NCI-H1105 treated with DMSO at 0.1 percent for 48 hours (cell line): ENCODE data around the gene CCR6.
"Not testable (repeated sequence)": the region's sequence is repeated elsewhere in the genome, so short reads cannot be mapped to it uniquely, and the experiment has no call there.

Experiments used
- DNase-seq: peaks from one replicate; lab custom pipeline; 2025; lab: John Stamatoyannopoulos, UW

The CCR6 gene

DNA sequence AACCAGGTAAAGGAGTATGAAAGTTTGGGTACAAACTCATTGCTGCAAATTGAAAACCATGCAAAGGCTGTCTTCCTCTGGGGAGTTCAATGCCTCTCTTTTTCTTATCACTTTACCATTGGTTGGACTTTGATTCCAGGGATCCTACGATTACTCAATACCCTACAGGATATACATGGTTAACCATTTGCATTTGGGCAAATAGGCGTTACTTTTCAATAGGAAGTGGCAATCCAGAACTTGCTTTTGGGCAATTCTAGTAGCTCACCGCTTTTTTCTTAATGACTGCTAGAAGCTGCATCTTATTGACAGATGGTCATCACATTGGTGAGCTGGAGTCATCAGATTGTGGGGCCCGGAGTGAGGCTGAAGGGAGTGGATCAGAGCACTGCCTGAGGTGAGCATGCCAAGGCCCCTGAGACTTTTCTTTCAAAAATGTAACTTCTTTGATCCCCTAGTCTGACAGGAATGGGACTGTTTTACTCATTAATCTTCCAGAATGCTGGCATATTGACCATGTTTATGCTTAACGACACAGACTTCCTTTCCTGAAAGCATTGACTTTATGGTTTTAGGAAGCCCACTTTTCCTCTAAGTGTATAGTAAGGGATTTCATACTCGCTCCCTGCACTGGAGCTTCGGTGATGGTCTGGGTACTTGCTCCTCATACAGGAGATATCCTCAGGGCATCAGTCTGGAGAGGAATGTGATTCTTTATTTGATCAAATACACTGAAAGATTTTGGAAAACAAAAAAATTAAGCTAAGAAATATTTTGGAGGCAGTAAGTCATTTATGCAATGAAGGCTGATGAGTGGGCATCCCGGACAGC, at the start of gene CCR6:
Gene CCR6 (plus strand): TSS at position 270 of the 831 bp plus-strand sequence. CDS start 13,039 bp downstream, outside the sequence.
- DNase-seq: no peak

GRCh38 chr6:167073679-167074274, 49.1 kb upstream of the CCR6 start:
- no peak for DNase-seq

- no peak for DNase-seq
Observed at GRCh38 chr6:167077241-167077932, 45.5 kb upstream of the CCR6 start.

DNA sequence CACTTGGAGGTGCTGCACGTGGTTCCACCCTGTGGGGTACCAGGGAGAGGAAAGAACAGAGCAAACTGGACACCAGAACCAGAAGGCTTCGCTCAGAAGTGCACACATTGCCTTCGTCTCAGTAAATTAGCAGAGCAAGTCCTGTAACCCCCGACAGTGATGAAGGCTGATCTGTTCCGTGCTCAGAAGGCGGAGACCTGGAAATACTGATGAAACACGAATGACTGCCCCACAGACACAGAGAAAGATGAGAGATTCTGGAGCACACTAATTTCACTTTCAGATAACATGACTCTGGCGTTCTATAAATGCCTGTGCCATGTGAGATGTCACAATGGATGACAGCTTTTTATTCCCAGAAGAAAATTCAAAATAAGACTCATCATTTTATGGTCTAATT, 44.2 kb upstream of the CCR6 start:
- DNase-seq: no peak

- DNase-seq: no peak
Observed at GRCh38 chr6:167079853-167080297, 43.0 kb upstream of the CCR6 start.

DNA sequence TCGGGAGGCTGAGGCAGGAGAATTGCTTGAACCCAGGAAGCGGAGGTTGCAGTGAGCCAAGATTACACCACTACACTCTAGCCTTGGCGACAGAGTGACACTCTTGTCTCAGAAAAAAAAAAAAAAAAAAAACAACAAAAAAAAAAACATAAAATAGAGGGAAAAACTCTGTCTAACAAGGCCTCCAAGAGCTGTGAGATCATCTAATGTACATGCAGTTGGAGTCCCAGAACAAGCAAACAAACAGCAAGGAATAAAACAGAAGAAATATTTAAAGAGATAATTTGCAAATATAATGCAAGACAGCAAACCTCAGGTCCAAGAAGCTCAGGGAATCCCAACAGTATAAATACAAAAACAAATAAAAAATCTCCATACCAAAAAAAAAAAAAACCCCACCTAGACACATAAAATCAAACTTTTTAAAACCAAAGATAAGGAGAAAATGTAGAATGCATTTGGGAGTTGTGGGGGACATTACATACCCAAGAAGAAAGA, 35.0 kb upstream of the CCR6 start:
- no peak for DNase-seq

DNA sequence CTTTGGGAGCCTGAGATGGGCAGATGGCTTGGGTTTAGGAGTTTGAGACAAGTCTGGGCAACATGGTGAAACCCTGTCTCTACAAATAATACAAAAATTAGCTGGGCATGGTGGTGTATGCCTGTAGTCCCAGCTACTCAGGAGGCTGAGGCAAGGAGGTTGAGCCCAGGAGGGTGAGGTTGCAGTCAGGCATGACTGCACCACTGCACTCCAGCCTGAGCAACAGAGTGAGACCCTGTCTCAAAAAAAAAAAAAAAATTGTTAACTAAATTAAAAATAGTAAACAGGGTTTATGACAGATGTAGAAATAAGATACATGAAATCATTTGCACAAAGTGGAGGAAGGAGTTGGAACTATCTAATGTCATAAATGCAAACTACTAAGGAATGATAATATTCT, 34.2 kb upstream of the CCR6 start:
- DNase-seq: not testable (repeated sequence)

- no peak for DNase-seq
Observed at GRCh38 chr6:167089243-167090142, 33.4 kb upstream of the CCR6 start.

DNA sequence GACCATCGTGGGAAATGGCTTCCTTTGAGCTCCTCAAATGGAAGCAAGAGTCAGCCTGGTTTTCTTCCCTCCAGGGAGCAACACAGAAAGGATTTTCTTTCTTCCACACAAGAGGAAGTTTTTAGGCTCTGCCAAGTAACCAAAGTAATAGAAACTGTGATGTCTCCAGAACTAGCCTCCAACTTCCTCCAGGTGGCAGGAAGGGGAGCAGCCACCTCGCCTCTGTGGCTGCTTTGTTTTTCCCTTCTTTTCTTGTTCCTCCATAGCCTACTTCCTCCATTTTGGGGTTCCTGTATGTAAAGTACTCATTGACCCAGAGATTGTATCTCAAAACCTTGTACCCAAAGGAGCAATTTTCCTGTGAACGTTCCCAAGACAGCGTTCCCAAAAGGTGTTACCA, 32.7 kb upstream of the CCR6 start:
- DNase-seq: no peak

DNA sequence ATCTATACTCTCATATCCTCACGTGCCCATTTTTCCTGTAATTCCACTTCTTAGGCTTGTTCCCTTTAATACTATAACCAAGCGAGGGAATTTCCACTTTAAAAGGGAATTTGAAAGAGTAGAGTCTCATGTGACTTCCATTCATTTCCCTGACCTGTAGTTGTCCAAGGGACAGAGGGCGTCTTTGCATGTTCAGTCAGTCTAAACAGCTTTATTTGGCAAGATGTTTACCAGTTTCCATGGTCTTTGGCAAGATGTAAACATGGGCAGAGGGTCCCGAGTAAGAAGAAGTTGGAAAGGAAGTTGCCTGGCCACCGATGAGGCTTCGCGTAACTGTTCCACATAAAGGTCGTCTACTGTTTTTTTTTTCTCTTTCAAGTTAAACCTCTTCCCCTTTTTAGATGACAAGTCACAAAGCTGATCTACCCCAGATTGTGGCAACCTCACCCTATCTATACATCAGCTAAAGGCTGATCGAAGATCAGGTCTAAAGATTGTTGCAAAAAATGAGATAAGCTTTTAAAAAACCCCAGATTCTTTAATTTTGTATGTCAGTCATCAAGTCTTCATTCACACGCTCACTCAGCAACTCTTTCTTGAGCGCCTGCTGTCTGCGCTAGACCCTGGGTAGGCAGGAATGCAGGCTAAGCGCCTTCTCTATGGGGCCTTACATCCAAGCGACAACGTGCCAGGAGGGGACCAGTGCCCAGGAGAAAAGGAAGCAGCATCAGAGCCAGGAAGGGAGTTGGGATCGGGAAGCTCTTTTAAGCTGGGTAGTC, 31.7 kb upstream of the CCR6 start:
- DNase-seq: no peak

- no peak for DNase-seq
Observed at GRCh38 chr6:167091805-167092107, 31.1 kb upstream of the CCR6 start.

GRCh38 chr6:167092672-167093339, 30.1 kb upstream of the CCR6 start:
- no peak for DNase-seq

- no peak for DNase-seq
Observed at GRCh38 chr6:167093406-167093921, 29.4 kb upstream of the CCR6 start.

- no peak for DNase-seq
Observed at GRCh38 chr6:167093922-167094432, 28.9 kb upstream of the CCR6 start.

DNA sequence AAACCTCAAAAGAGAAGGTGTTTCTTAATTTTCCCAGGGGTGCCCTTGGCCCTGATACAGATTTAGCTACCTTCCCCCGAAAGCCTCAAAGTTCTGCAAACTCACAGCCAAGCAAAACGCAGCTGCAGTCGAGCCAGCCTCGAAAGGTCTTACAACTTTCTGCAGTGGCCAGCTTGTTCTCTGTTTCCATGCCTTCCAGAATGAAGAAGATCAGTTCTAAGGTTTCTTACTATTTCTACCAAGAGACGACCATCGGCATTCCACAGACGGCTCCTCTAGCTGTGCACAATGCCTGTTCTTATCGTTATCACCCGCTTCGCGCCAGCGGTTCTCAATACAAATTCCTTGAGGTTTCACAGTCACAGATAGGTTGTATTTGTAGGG, 28.5 kb upstream of the CCR6 start:
- DNase-seq: no peak

- no peak for DNase-seq
Observed at GRCh38 chr6:167094820-167095637, 27.9 kb upstream of the CCR6 start.

DNA sequence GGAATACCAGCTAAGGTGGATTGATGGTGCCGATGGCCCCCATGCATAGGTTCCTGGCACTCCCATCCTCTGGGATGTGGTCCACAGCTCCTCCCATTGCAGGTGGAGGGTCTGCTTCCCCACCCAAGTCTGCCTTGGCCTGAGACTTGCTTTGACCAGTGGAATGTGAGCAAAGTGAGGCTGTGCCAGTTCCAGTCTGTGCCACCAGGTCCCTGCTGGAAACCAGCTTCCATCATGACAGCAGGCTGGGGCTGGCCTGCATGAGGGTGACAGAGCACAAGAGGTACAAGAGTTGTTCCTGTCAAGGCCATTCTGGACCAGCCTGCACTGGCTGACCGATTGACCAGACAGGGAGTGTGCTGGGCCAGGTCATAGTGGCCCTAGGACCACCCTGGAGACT, 27.0 kb upstream of the CCR6 start:
- DNase-seq: no peak

DNA sequence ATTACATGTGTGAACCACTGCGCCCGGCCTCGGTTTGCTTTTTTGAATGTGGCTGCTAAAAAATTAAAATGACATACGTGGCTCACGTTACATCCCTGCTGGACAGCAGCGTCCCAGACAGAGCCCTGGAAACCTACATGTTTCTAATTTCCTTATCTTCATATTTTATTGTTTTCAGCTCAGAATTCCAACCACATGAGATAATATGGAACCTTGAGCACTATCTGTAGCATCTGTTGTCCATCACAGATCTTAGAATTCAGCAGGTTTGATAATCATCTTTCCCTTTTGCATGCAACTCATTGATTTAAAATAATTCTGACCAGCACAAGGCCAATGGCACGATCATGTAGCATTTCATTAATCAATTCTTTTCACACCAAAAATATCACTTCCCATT, 25.9 kb upstream of the CCR6 start:
- no peak for DNase-seq

DNA sequence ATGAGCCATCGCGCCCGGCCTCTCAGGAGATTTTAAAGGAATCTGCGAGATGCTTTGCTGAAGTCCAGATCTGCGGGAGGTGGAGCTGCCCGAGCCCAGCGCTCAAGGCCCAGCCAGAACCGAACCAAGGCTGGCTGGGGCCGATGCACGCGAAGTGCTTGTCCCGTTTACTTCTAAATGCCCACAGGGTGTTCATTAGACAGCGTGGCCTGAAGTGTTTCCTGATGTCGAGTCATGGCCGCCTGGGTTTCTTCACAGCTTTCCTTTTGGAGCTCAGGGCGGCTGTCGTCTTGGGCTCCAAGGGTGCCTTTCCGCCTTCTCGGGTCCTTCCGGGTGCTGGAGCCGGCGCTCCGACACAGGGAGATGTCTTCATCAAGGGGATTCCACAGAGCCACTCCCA, 25.1 kb upstream of the CCR6 start:
- DNase-seq: no peak
